ENCODE results near the gene QPCT.

- no peak for TF ChIP-seq CTCF (IDR thresholded peaks at IDR 0.05)
- no peak for TF ChIP-seq POLR2A (IDR thresholded peaks at IDR 0.05)
- TF ChIP-seq EP300 (IDR thresholded peaks at IDR 0.05): no peak
Measured at GRCh38 chr2:37398990-37399389, 54.6 kb downstream of the QPCT start.

Data from tibial nerve (tissue), 4 donors.